Transverse colon (tissue), 4 donors: Measurements from ENCODE around the gene ATP2B3. TPM values are rescaled to one million over a fixed set of nuclear protein-coding genes. Genes with fewer than 3 reads are reported as not detected.

Experiments used
- DNase-seq: peaks from one replicate; pipeline ENCODE4 v3.0.0-alpha.2; 2019
- H3K27ac ChIP-seq, 4 donors: fragments of 200-600 bp; sonication (generic); 2 replicates each; pipeline ENCODE4 v1.5.1; 2016 to 2018; ENCODE audit warnings: inconsistent platforms in 4 of 4
- H3K27me3 ChIP-seq: fragments of 200-600 bp; sonication (generic); 2 replicates; pipeline ENCODE4 v1.5.1; 2017; ENCODE audit warnings: inconsistent platforms
- H3K36me3 ChIP-seq, 4 donors: fragments of 200-600 bp; sonication (generic); 2 replicates each; pipeline ENCODE4 v1.5.1; 2017 to 2019; ENCODE audit warnings: inconsistent platforms in 4 of 4
- H3K4me1 ChIP-seq, 4 donors: fragments of 200-600 bp; sonication (generic); 2 replicates each; pipeline ENCODE4 v1.5.1; 2017 to 2020; ENCODE audit warnings: inconsistent platforms in 4 of 4
- H3K4me3 ChIP-seq, 4 donors: fragments of 200-600 bp; sonication (generic); 1 replicate in 1 of 4; 2 replicates in 3 of 4; pipeline versions ENCODE4 v1.5.1 to v1.6.1; 2017 to 2019; ENCODE audit warnings: inconsistent platforms in 4 of 4
- H3K9me3 ChIP-seq, 2 donors: fragments of 200-600 bp; sonication (generic); 2 replicates each; pipeline ENCODE4 v1.5.1; 2017 to 2019; ENCODE audit warnings: inconsistent platforms in 2 of 2
- CTCF ChIP-seq, 5 experiments: fragments of 200-600 bp in 3 of 5; fragments of 450-650 bp in 2 of 5; sonication (generic) in 3 of 5; IDR thresholded peaks; 1 replicate in 2 of 5; 2 replicates in 3 of 5; pipeline ENCODE4 v1.5.1; 2016 to 2017; ENCODE audit warnings: antibody characterized with exemption in 5 of 5, inconsistent platforms in 3 of 5, mild to moderate bottlenecking in 2 of 5, moderate library complexity in 1 of 5
- EP300 ChIP-seq: sonication (generic); formaldehyde crosslinking; IDR thresholded peaks from one replicate; pipeline ENCODE4 v1.6.1; 2017; ENCODE audit warnings: antibody characterized with exemption, low read depth
- POLR2A ChIP-seq: fragments of 450-650 bp; IDR thresholded peaks from one replicate; pipeline ENCODE4 v1.6.1; 2016; ENCODE audit warnings: antibody characterized with exemption, mild to moderate bottlenecking, moderate library complexity
- POLR2AphosphoS5 ChIP-seq, 3 donors: sonication (generic); formaldehyde crosslinking; IDR thresholded peaks; one replicate each; pipeline ENCODE4 v1.6.1; 2016; ENCODE audit warnings: antibody characterized with exemption in 3 of 3
- WGBS, 2 donors: methylation state at CpG; one replicate each; pipeline ENCODE4 v1.1.5; 2018; ENCODE audit warnings: low coverage in 1 of 2; 5-methylcytosine and 5-hydroxymethylcytosine counted together
- in situ Hi-C, 4 donors: fragments of 200-750 bp; cut with MboI; loops; one replicate each; pipeline versions ENCODE4 v1.15.0 to v1.15.1; 2017; ENCODE audit warnings: low sequenced_read_pairs in 3 of 4, low pct_ligation_motif_present in 1 of 4, low pct_unique_long_range_greater_than_20kb in 1 of 4
- intact Hi-C: fragments of 100-400 bp; cut with DNase I; formaldehyde crosslinking; loops from one replicate; pipeline ENCODE4 v1.15.1; 2023; ENCODE audit warnings: low total_unique reads
- total RNA-seq, 4 donors: library from RNA; depleted of rRNA; stranded (reverse); fragments of >200 nt; gene quantifications; one replicate each; pipeline ENCODE4 v1.1.0, GENCODE V29; 2016

Gene ATP2B3
- total RNA-seq, 4 donors from 2014 or later = not detected

- H3K4me1 ChIP-seq = peaks cover 0 to 5% (median 0%) of the 10 kb centered on the region in 4 donors
- H3K27ac ChIP-seq = no peak overlapping the region
- no peak overlapping the region for H3K4me3 ChIP-seq
- in situ Hi-C loops = no loop called here
- TF ChIP-seq EP300 (no peak), CTCF (IDR thresholded peaks at IDR 0.05) (no peak), POLR2AphosphoS5 (IDR thresholded peaks at IDR 0.05) (no peak), POLR2A (no peak)
- intact Hi-C loops = no loop called here
- no peaks in the 10 kb centered on the region for H3K36me3 ChIP-seq
- no peak for DNase-seq
- H3K9me3 ChIP-seq = no peaks in the 10 kb centered on the region
- WGBS, 2 donors = 82% methylated on average over 28 of the region's 30 CpGs; no CpG with 5 or more reads in 1 of the 2 donors
- H3K27me3 ChIP-seq = no peaks in the 10 kb centered on the region
Measured at GRCh38 chrX:153485396-153486080, 31.9 kb upstream of the ATP2B3 start.

GRCh38 chrX:153486171-153486570 is 31.3 kb upstream of the ATP2B3 start:
- Histone ChIP-seq H3K4me3 (no peak overlapping the region), H3K27me3 (no peaks in the 10 kb centered on the region), H3K4me1 (peaks cover 0 to 5% (median 0%) of the 10 kb centered on the region in 4 donors), H3K27ac (no peak overlapping the region), H3K9me3 (no peaks in the 10 kb centered on the region), H3K36me3 (no peaks in the 10 kb centered on the region)
- intact Hi-C loops (no loop called here), in situ Hi-C loops (no loop called here)
- 87% methylated on average over 10 of the region's 10 CpGs; no CpG with 5 or more reads in 1 of the 2 donors for WGBS, 2 donors
- TF ChIP-seq CTCF (IDR thresholded peaks at IDR 0.05) (no peak), POLR2AphosphoS5 (IDR thresholded peaks at IDR 0.05) (no peak), POLR2A (no peak), EP300 (no peak)
- no peak for DNase-seq

- intact Hi-C loops = no loop called here
- DNase-seq = no peak
- H3K4me3 ChIP-seq = no peak overlapping the region
- TF ChIP-seq EP300 (no peak), POLR2A (no peak), POLR2AphosphoS5 (IDR thresholded peaks at IDR 0.05) (no peak), CTCF (IDR thresholded peaks at IDR 0.05) (no peak)
- H3K27me3 ChIP-seq = no peaks in the 10 kb centered on the region
- peaks cover 0 to 5% (median 0%) of the 10 kb centered on the region in 4 donors for H3K4me1 ChIP-seq
- in situ Hi-C loops = no loop called here
- WGBS, 2 donors = 71% methylated on average over 6 of the region's 11 CpGs; no CpG with 5 or more reads in 1 of the 2 donors
- no peak overlapping the region for H3K27ac ChIP-seq
- H3K9me3 ChIP-seq = no peaks in the 10 kb centered on the region
- H3K36me3 ChIP-seq = no peaks in the 10 kb centered on the region
Measured at GRCh38 chrX:153487590-153488071, 29.8 kb upstream of the ATP2B3 start.

GRCh38 chrX:153488231-153488914 is 29.1 kb upstream of the ATP2B3 start:
- in situ Hi-C loops = no loop called here
- intact Hi-C loops = no loop called here
- Histone ChIP-seq H3K27ac (no peak overlapping the region), H3K4me1 (peaks cover 0 to 5% (median 0%) of the 10 kb centered on the region in 4 donors), H3K4me3 (no peak overlapping the region), H3K36me3 (no peaks in the 10 kb centered on the region), H3K9me3 (no peaks in the 10 kb centered on the region), H3K27me3 (no peaks in the 10 kb centered on the region)
- TF ChIP-seq POLR2AphosphoS5 (IDR thresholded peaks at IDR 0.05) (no peak), POLR2A (no peak), CTCF (IDR thresholded peaks at IDR 0.05) (no peak), EP300 (no peak)
- 60% methylated on average over 25 of the region's 27 CpGs; no CpG with 5 or more reads in 1 of the 2 donors for WGBS, 2 donors
- no peak for DNase-seq
